Astrocyte (in vitro differentiated cells and primary cell): ENCODE measurements around the gene GDE1. TPM values are rescaled to one million over a fixed set of nuclear protein-coding genes. Genes with fewer than 3 reads are reported as not detected.
A peak's percentile ranks its signal among the peaks of the same experiment; 100 is the strongest.

Source experiments
- DNase-seq: peaks from one replicate; pipeline ENCODE4 v3.0.0-alpha.2; 2010; ENCODE audit warnings: low read depth
- FAIRE-seq: peaks from 2 replicates; lab custom pipeline; 2011; peaks lifted over from hg19 to GRCh38; lab: Jason Lieb, UNC
- H2AFZ ChIP-seq: 2 replicates; pipeline ENCODE4 v1.6.0; 2012; ENCODE audit warnings: low read depth, low read length, inconsistent platforms
- H3K27ac ChIP-seq: 2 replicates; pipeline ENCODE4 v1.5.1; 2011; ENCODE audit warnings: low read depth, low read length, inconsistent platforms
- H3K27me3 ChIP-seq: 2 replicates; pipeline ENCODE4 v1.6.0; 2011; ENCODE audit warnings: low read length, inconsistent platforms; ENCODE audit not compliant: insufficient read depth
- H3K36me3 ChIP-seq: 2 replicates; pipeline ENCODE4 v1.5.1; 2011; ENCODE audit warnings: low read length, inconsistent platforms; ENCODE audit not compliant: insufficient read depth
- H3K4me1 ChIP-seq: 2 replicates; pipeline ENCODE4 v1.5.1; 2011; ENCODE audit warnings: low read length, inconsistent platforms; ENCODE audit not compliant: insufficient read depth
- H3K4me2 ChIP-seq: 2 replicates; pipeline ENCODE4 v1.6.0; 2012; ENCODE audit warnings: low read length, inconsistent platforms
- H3K4me3 ChIP-seq: 2 replicates; pipeline ENCODE4 v1.5.1; 2011; ENCODE audit warnings: low read depth, mild to moderate bottlenecking, low read length, inconsistent platforms; ENCODE audit not compliant: insufficient read depth
- H3K79me2 ChIP-seq: 2 replicates; pipeline ENCODE4 v1.6.0; 2012; ENCODE audit warnings: mild to moderate bottlenecking, low read length, inconsistent platforms; ENCODE audit not compliant: insufficient read depth
- H3K9ac ChIP-seq: 2 replicates; pipeline ENCODE4 v1.6.0; 2012; ENCODE audit warnings: mild to moderate bottlenecking, low read length, inconsistent platforms
- H3K9me3 ChIP-seq: 2 replicates; pipeline ENCODE4 v1.5.1; 2012; ENCODE audit warnings: low read depth, mild to moderate bottlenecking, low read length, inconsistent platforms; ENCODE audit not compliant: insufficient read depth
- H4K20me1 ChIP-seq: 2 replicates; pipeline ENCODE4 v1.6.0; 2012; ENCODE audit warnings: low read length, inconsistent platforms; ENCODE audit not compliant: insufficient read depth
- H3K27ac Mint-ChIP-seq: one replicate; pipeline ENCODE4 v1.8.0; 2021; ENCODE audit warnings: mild to moderate bottlenecking, mixed read lengths; ENCODE audit not compliant: unreplicated experiment
- H3K27me3 Mint-ChIP-seq: one replicate; pipeline ENCODE4 v1.8.0; 2021; ENCODE audit warnings: low read depth, mixed read lengths; ENCODE audit not compliant: unreplicated experiment
- H3K36me3 Mint-ChIP-seq: one replicate; pipeline ENCODE4 v1.8.0; 2021; ENCODE audit warnings: low read depth, mixed read lengths; ENCODE audit not compliant: unreplicated experiment
- H3K4me1 Mint-ChIP-seq: one replicate; pipeline ENCODE4 v1.8.0; 2021; ENCODE audit warnings: low read depth, mixed read lengths; ENCODE audit not compliant: unreplicated experiment
- H3K4me3 Mint-ChIP-seq: one replicate; pipeline ENCODE4 v1.8.0; 2021; ENCODE audit warnings: mild to moderate bottlenecking, moderate library complexity, mixed read lengths; ENCODE audit not compliant: unreplicated experiment
- H3K9me3 Mint-ChIP-seq: one replicate; pipeline ENCODE4 v1.8.0; 2021; ENCODE audit warnings: mild to moderate bottlenecking, mixed read lengths; ENCODE audit not compliant: unreplicated experiment
- CTCF ChIP-seq: IDR thresholded peaks from 2 replicates; pipeline ENCODE4 v1.5.1; 2011; ENCODE audit warnings: low read depth, mild to moderate bottlenecking, inconsistent platforms, low read length, moderate library complexity; ENCODE audit not compliant: insufficient read depth
- EZH2 ChIP-seq: IDR thresholded peaks from 2 replicates; pipeline ENCODE4 v1.6.1; 2012; ENCODE audit warnings: mild to moderate bottlenecking, low read length, inconsistent platforms; ENCODE audit not compliant: insufficient read depth
- total RNA-seq: library from RNA; stranded (reverse); gene quantifications from 2 replicates; pipeline ENCODE4 v1.2.1, GENCODE V29; 2021

Gene GDE1
- total RNA-seq, 1 donor from 2014 or later, result 99.7 TPM

GRCh38 chr16:19481296-19481695 is 40.6 kb downstream of the GDE1 start:
- no peaks in the 10 kb centered on the region for H3K4me1 Mint-ChIP-seq
- no peaks in the 10 kb centered on the region for H3K9me3 ChIP-seq
- H2AFZ ChIP-seq, result no peak overlapping the region
- peaks cover 4% of the 10 kb centered on the region for H3K27me3 Mint-ChIP-seq
- H3K36me3 ChIP-seq, result no peaks in the 10 kb centered on the region
- no peaks in the 10 kb centered on the region for H3K36me3 Mint-ChIP-seq
- DNase-seq (peak; percentile 12), FAIRE-seq (no peak)
- no peak overlapping the region for H3K4me3 ChIP-seq
- no peak overlapping the region for H3K27ac ChIP-seq
- H3K4me3 Mint-ChIP-seq, result no peak overlapping the region
- no peak overlapping the region for H3K27ac Mint-ChIP-seq
- TF ChIP-seq EZH2 (no peak), CTCF (no peak)
- no peaks in the 10 kb centered on the region for H3K79me2 ChIP-seq
- H3K9ac ChIP-seq, result no peak overlapping the region
- H3K4me1 ChIP-seq, result no peaks in the 10 kb centered on the region
- H3K4me2 ChIP-seq, result no peak overlapping the region
- H4K20me1 ChIP-seq, result no peaks in the 10 kb centered on the region
- no peaks in the 10 kb centered on the region for H3K9me3 Mint-ChIP-seq
- H3K27me3 ChIP-seq, result no peaks in the 10 kb centered on the region

GRCh38 chr16:19479302-19479721 is 42.6 kb downstream of the GDE1 start:
- no peaks in the 10 kb centered on the region for H3K4me1 ChIP-seq
- no peak overlapping the region for H3K4me3 ChIP-seq
- H4K20me1 ChIP-seq, result no peaks in the 10 kb centered on the region
- H3K27me3 ChIP-seq, result no peaks in the 10 kb centered on the region
- H3K4me1 Mint-ChIP-seq, result no peaks in the 10 kb centered on the region
- no peak for DNase-seq
- no peaks in the 10 kb centered on the region for H3K9me3 ChIP-seq
- H3K36me3 ChIP-seq, result no peaks in the 10 kb centered on the region
- H3K4me2 ChIP-seq, result no peak overlapping the region
- TF ChIP-seq CTCF (no peak), EZH2 (no peak)
- no peak overlapping the region for H3K27ac Mint-ChIP-seq
- FAIRE-seq, result no peak
- H3K9ac ChIP-seq, result no peak overlapping the region
- no peak overlapping the region for H2AFZ ChIP-seq
- H3K9me3 Mint-ChIP-seq, result no peaks in the 10 kb centered on the region
- H3K27me3 Mint-ChIP-seq, result peaks cover 4% of the 10 kb centered on the region
- no peak overlapping the region for H3K27ac ChIP-seq
- H3K4me3 Mint-ChIP-seq, result no peak overlapping the region
- no peaks in the 10 kb centered on the region for H3K79me2 ChIP-seq
- no peaks in the 10 kb centered on the region for H3K36me3 Mint-ChIP-seq

- Mint-ChIP-seq H3K4me3 (no peak overlapping the region), H3K4me1 (no peaks in the 10 kb centered on the region), H3K27ac (no peak overlapping the region), H3K27me3 (peaks cover 8% of the 10 kb centered on the region), H3K9me3 (no peaks in the 10 kb centered on the region), H3K36me3 (peaks cover 3% of the 10 kb centered on the region)
- no peaks in the 10 kb centered on the region for H3K9me3 ChIP-seq
- no peak overlapping the region for H2AFZ ChIP-seq
- H3K4me1 ChIP-seq, result no peaks in the 10 kb centered on the region
- no peak overlapping the region for H3K27ac ChIP-seq
- no peak for DNase-seq
- no peaks in the 10 kb centered on the region for H3K36me3 ChIP-seq
- H3K9ac ChIP-seq, result no peak overlapping the region
- no peaks in the 10 kb centered on the region for H3K27me3 ChIP-seq
- no peaks in the 10 kb centered on the region for H4K20me1 ChIP-seq
- TF ChIP-seq CTCF, result no peak
- no peak for TF ChIP-seq EZH2
- no peak for FAIRE-seq
- no peak overlapping the region for H3K4me3 ChIP-seq
- H3K79me2 ChIP-seq, result no peaks in the 10 kb centered on the region
- no peak overlapping the region for H3K4me2 ChIP-seq
Measured at GRCh38 chr16:19478505-19478904, 43.4 kb downstream of the GDE1 start.
